NOMO-1 treated with DMSO at 0.1 percent for 48 hours (cell line): Measurements from ENCODE around the gene ARL17A.
A peak's percentile ranks its signal among the peaks of the same experiment; 100 is the strongest.
"Not testable (repeated sequence)": the region's sequence is repeated elsewhere in the genome, so short reads cannot be mapped to it uniquely, and the experiment has no call there.

Experiments used
- DNase-seq: peaks from one replicate; lab custom pipeline; 2025; ENCODE audit not compliant: unreplicated experiment; lab: John Stamatoyannopoulos, UW

The ARL17A gene

GRCh38 chr17:46559155-46559554 is 20.3 kb downstream of the ARL17A start:
- not testable (repeated sequence) for DNase-seq

- not testable (repeated sequence) for DNase-seq
These were observed 30.9 kb downstream of the ARL17A start for GRCh38 chr17:46548607-46549006.

GRCh38 chr17:46534716-46535115 is 44.8 kb downstream of the ARL17A start:
- not testable (repeated sequence) for DNase-seq

GRCh38 chr17:46512168-46512567 is 67.3 kb downstream of the ARL17A start, which contains the start of gene LRRC37A2:
Gene LRRC37A2 (plus strand): TSS chr17:46512468. CDS start chr17:46512713, 245 bp downstream.
- DNase-seq = not testable (repeated sequence)

GRCh38 chr17:46505896-46506295 is 73.6 kb downstream of the ARL17A start:
- not testable (repeated sequence) for DNase-seq

- not testable (repeated sequence) for DNase-seq
These were observed 79.9 kb downstream of the ARL17A start for GRCh38 chr17:46499437-46500139.

DNA sequence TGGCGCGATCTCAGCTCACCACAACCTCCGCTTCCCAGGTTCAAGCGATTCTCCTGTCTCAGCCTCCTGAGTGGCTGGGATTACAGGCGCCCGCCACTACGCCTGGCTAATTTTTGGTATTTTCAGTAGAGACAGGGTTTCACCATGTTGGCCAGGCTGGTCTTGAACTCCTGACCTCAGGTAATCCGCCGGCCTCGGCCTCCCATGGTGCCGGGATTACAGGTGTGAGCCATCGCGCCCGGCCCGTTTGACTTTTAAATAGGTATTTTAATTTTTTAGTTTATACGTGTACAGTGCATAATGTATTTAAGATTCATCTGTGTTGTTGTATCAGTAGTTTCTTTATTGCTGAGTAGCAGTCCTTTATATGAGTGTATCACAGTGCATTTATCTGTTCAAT is 87.5 kb downstream of the ARL17A start:
- DNase-seq = not testable (repeated sequence)

GRCh38 chr17:46481310-46481709 is 98.2 kb downstream of the ARL17A start:
- not testable (repeated sequence) for DNase-seq

- DNase-seq = not testable (repeated sequence)
These were observed 100.7 kb downstream of the ARL17A start for GRCh38 chr17:46478823-46479222.

GRCh38 chr17:46475583-46475982 is 103.9 kb downstream of the ARL17A start:
- DNase-seq = peak; percentile 35

- not testable (repeated sequence) for DNase-seq
These were observed 105.0 kb downstream of the ARL17A start for GRCh38 chr17:46474489-46474888.

- not testable (repeated sequence) for DNase-seq
These were observed 111.9 kb downstream of the ARL17A start for GRCh38 chr17:46467618-46468017.
